ENCODE data around the gene FOXO3. TPM values are rescaled to one million over a fixed set of nuclear protein-coding genes. Genes with fewer than 3 reads are reported as not detected.

FOXO3 gene
- total RNA-seq, 1 donor from 2014 or later, result 60.1 TPM

GRCh38 chr6:108549241-108549640 is 11.5 kb upstream of the FOXO3 start:
- no peaks in the 10 kb centered on the region for H3K36me3 ChIP-seq
- H3K4me1 ChIP-seq, result no peaks in the 10 kb centered on the region
- DNase-seq, result no peak
- no peak overlapping the region for H3K27ac ChIP-seq
- H3K4me3 ChIP-seq, result no peak overlapping the region
- no peaks in the 10 kb centered on the region for H3K9me3 ChIP-seq
- no peak for ATAC-seq
- intact Hi-C loops (cut with DNase I), result loop anchor here (10.0 kb wide), 1 partner anchor 526 kb away; no protein-coding TSS in a partner anchor
- TF ChIP-seq, protein P1, sequence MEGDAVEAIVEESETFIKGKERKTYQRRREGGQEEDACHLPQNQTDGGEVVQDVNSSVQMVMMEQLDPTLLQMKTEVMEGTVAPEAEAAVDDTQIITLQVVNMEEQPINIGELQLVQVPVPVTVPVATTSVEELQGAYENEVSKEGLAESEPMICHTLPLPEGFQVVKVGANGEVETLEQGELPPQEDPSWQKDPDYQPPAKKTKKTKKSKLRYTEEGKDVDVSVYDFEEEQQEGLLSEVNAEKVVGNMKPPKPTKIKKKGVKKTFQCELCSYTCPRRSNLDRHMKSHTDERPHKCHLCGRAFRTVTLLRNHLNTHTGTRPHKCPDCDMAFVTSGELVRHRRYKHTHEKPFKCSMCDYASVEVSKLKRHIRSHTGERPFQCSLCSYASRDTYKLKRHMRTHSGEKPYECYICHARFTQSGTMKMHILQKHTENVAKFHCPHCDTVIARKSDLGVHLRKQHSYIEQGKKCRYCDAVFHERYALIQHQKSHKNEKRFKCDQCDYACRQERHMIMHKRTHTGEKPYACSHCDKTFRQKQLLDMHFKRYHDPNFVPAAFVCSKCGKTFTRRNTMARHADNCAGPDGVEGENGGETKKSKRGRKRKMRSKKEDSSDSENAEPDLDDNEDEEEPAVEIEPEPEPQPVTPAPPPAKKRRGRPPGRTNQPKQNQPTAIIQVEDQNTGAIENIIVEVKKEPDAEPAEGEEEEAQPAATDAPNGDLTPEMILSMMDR (IDR thresholded peaks at IDR 0.05), result no peak
- no peaks in the 10 kb centered on the region for H3K27me3 ChIP-seq (ENCODE audit: low read depth)

DNA sequence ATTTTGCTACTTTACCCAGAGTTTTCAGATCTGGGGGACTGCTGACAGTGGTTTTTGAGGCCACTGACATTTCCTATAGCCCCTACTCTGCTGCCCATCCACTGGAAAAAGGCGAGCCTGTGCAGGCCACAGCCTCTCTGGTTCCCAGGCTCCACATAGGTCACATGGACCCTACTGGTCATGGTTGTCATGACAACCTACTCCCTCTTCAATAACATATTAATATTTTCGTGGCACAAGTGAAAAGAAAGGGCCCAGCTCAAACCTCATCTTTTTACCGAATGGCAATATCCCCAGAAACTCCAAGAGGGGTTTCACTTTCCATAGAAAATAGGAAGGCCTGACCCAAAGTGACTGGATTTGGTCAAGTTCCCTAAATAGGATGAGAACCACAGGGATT is 11.0 kb upstream of the FOXO3 start:
- intact Hi-C loops (cut with DNase I), result loop anchor here (10.0 kb wide), 1 partner anchor 525 kb away; no protein-coding TSS in a partner anchor
- ATAC-seq (no peak), DNase-seq (no peak)
- no peaks in the 10 kb centered on the region for H3K9me3 ChIP-seq
- no peak overlapping the region for H3K4me3 ChIP-seq
- H3K27ac ChIP-seq, result no peak overlapping the region
- H3K4me1 ChIP-seq, result no peaks in the 10 kb centered on the region
- no peaks in the 10 kb centered on the region for H3K27me3 ChIP-seq (ENCODE audit: low read depth)
- TF ChIP-seq, protein P1 (IDR thresholded peaks at IDR 0.05), result no peak
- no peaks in the 10 kb centered on the region for H3K36me3 ChIP-seq

DNA sequence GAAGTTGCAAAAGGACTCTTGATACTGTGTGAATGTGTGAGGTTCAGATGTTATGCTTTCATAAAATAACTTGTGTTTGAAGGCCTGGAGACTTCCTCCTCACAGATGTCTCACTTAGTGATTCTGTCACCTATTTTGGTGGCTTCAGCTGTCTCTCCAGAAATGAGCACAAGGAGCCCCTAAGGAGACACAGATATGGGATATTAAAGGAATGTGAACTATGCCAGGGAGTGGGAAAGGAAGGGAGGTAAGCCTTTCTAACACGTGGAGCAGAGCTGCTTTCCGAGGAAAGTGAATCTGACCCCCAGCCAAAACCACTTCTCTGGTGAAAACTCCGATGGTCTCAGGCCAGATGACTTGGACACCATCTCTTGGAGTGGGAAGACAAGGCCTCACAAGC is 10.5 kb upstream of the FOXO3 start:
- Histone ChIP-seq H3K27ac (no peak overlapping the region), H3K27me3 (ENCODE audit: low read depth) (no peaks in the 10 kb centered on the region), H3K36me3 (no peaks in the 10 kb centered on the region), H3K4me1 (peaks cover under 1% of the 10 kb centered on the region), H3K4me3 (no peak overlapping the region), H3K9me3 (no peaks in the 10 kb centered on the region)
- no peak for ATAC-seq
- no peak for DNase-seq
- TF ChIP-seq, protein P1 (IDR thresholded peaks at IDR 0.05), result no peak
- intact Hi-C loops (cut with DNase I), result no loop called here

DNA sequence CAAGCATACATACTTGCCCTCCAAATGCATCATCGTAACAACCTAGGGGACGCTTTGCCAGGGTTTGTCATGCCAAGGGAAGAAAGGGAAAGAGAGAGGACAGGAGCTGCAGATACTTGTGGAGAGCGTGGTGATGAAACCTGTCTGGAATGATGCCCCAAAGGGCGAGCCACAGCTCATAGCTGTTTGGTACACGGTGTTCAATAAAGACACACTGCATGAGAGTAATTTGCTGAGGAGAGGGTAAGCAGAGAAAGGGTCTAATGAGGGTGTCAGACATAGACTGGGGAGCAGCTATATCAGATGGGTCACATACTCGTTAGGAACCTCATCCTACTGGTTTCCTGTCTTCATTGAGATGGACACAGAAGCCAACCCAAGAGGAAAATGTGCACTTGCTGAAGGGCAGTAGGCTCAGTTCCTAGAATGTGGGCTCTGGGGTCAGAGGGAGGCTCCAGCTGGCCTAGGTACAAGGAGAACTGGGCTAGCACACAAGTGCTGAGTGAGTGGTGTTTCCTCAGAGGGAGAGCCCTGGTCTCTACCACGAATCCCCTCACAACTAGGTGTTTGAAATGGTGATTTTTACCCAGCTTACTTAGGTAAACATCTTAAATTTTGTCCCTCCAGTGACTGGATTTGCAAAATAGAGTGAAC is 5.2 kb upstream of the FOXO3 start:
- H3K4me1 ChIP-seq, result peaks cover 23% of the 10 kb centered on the region
- H3K4me3 ChIP-seq, result no peak overlapping the region
- H3K27ac ChIP-seq, result no peak overlapping the region
- DNase-seq (no peak), ATAC-seq (no peak)
- no peaks in the 10 kb centered on the region for H3K36me3 ChIP-seq
- TF ChIP-seq, protein P1 (IDR thresholded peaks at IDR 0.05), result no peak
- H3K9me3 ChIP-seq, result no peaks in the 10 kb centered on the region
- intact Hi-C loops (cut with DNase I), result no loop called here
- no peaks in the 10 kb centered on the region for H3K27me3 ChIP-seq (ENCODE audit: low read depth)

- Histone ChIP-seq H3K4me1 (peaks cover 23% of the 10 kb centered on the region), H3K36me3 (no peaks in the 10 kb centered on the region), H3K27ac (peak overlapping the region; percentile 100), H3K9me3 (no peaks in the 10 kb centered on the region), H3K27me3 (ENCODE audit: low read depth) (no peaks in the 10 kb centered on the region), H3K4me3 (peak overlapping the region; percentile 79)
- intact Hi-C loops (cut with DNase I), result no loop called here
- DNase-seq, result no peak
- ATAC-seq, result no peak
- TF ChIP-seq, protein P1 (IDR thresholded peaks at IDR 0.05), result no peak
Measured at GRCh38 chr6:108556250-108556649, 4.5 kb upstream of the FOXO3 start.

Measured in lower lobe of right lung (tissue), 2 donors.